SK-N-SH (cell line): ENCODE data around the gene BMP8A. TPM values are rescaled to one million over a fixed set of nuclear protein-coding genes. Genes with fewer than 3 reads are reported as not detected.
A peak's percentile ranks its signal among the peaks of the same experiment; 100 is the strongest.

ENCODE experiments used
- CTCF ChIA-PET: fragments of 300-600, 350-600 bp; formaldehyde crosslinking; extraction: SDS; loops from one replicate; lab custom pipeline; 2021; lab: Yijun Ruan, JAX
- POLR2A ChIA-PET: fragments of 350-600 bp; sonication (Branson Sonifier 250); formaldehyde crosslinking; extraction: SDS; loops from one replicate; lab custom pipeline; 2020; ENCODE audit warnings: antibody characterized with exemption, inconsistent platforms; lab: Yijun Ruan, JAX
- DNase-seq: peaks from one replicate; pipeline ENCODE4 v3.0.0; 2012
- H2AFZ ChIP-seq: fragments of 200-600 bp; sonication (generic); 2 replicates; pipeline ENCODE4 v1.8.1; 2016; ENCODE audit warnings: antibody characterized with exemption, mild to moderate bottlenecking, low read depth
- H3F3A ChIP-seq: fragments of 200-600 bp; sonication (generic); replicated peaks from 2 replicates; pipeline ENCODE3; 2016; ENCODE audit warnings: antibody characterized with exemption, mild to moderate bottlenecking; ENCODE audit not compliant: insufficient read depth
- H3K27ac ChIP-seq, 2 experiments: fragments of 200-500 bp in 1 of 2; fragments of 200-600 bp in 1 of 2; sonication (Bioruptor generic) in 1 of 2; sonication (generic), shearing (Covaris generic) in 1 of 2; 2 replicates each; pipeline versions ENCODE4 v1.5.1 to v1.6.1; 2014 to 2016; ENCODE audit warnings: low read depth in 2 of 2, inconsistent platforms in 1 of 2, low read length in 1 of 2, mild to moderate bottlenecking in 1 of 2, mixed read lengths in 1 of 2
- H3K27me3 ChIP-seq: fragments of 200-600 bp; sonication (generic), shearing (Covaris generic); 2 replicates; pipeline ENCODE4 v1.6.1; 2016; ENCODE audit warnings: mixed run types; ENCODE audit not compliant: insufficient read depth
- H3K36me3 ChIP-seq, 2 experiments: fragments of 200-500 bp in 1 of 2; fragments of 200-600 bp in 1 of 2; sonication (Bioruptor generic) in 1 of 2; sonication (generic) in 1 of 2; replicated peaks in 1 of 2; 2 replicates each; pipeline versions ENCODE3 to v1.5.1; 2014 to 2016; ENCODE audit warnings: low read length in 1 of 2, mild to moderate bottlenecking in 1 of 2; ENCODE audit not compliant: insufficient read depth in 2 of 2, control insufficient read depth in 1 of 2
- H3K4me1 ChIP-seq, 2 experiments: fragments of 200-500 bp in 1 of 2; fragments of 200-600 bp in 1 of 2; sonication (Bioruptor generic) in 1 of 2; sonication (generic), shearing (Covaris generic) in 1 of 2; 2 replicates each; pipeline versions ENCODE4 v1.5.1 to v1.6.1; 2014 to 2016; ENCODE audit warnings: low read depth in 1 of 2, low read length in 1 of 2, mixed run types in 1 of 2; ENCODE audit not compliant: insufficient read depth in 2 of 2, control insufficient read depth in 1 of 2
- H3K4me2 ChIP-seq: fragments of 200-600 bp; sonication (generic), shearing (Covaris generic); 2 replicates; pipeline ENCODE4 v1.6.1; 2017; ENCODE audit warnings: mixed run types
- H3K4me3 ChIP-seq, 2 experiments: fragments of 200-500 bp in 1 of 2; fragments of 200-600 bp in 1 of 2; sonication (Bioruptor generic) in 1 of 2; sonication (generic), shearing (Covaris generic) in 1 of 2; 2 replicates each; pipeline versions ENCODE4 v1.5.1 to v1.8.1; 2014 to 2016; ENCODE audit warnings: low read depth in 2 of 2, inconsistent platforms in 1 of 2, low read length in 1 of 2, mild to moderate bottlenecking in 1 of 2, mixed read lengths in 1 of 2, moderate library complexity in 1 of 2
- H3K79me2 ChIP-seq: fragments of 200-600 bp; sonication (generic); 2 replicates; pipeline ENCODE4 v1.8.1; 2017; ENCODE audit warnings: mild to moderate bottlenecking; ENCODE audit not compliant: insufficient read depth
- H3K9ac ChIP-seq: fragments of 200-600 bp; sonication (generic); 2 replicates; pipeline ENCODE4 v1.6.1; 2017; ENCODE audit warnings: mixed run types
- H3K9me2 ChIP-seq: fragments of 200-600 bp; sonication (generic); 2 replicates; pipeline ENCODE4 v1.6.1; 2017; ENCODE audit warnings: mixed run types
- H3K9me3 ChIP-seq: fragments of 200-600 bp; sonication (generic); 2 replicates; pipeline ENCODE4 v1.6.1; 2017; ENCODE audit warnings: mixed run types, mild to moderate bottlenecking, moderate library complexity
- H4K20me1 ChIP-seq: fragments of 200-600 bp; sonication (generic); 2 replicates; pipeline ENCODE4 v1.6.1; 2017; ENCODE audit warnings: mild to moderate bottlenecking, mixed run types; ENCODE audit not compliant: insufficient read depth
- CHD2 ChIP-seq: fragments of 150-350 bp; IDR thresholded peaks from 2 replicates; pipeline ENCODE4 v1.6.1; 2018; ENCODE audit warnings: low read length; ENCODE audit not compliant: partially characterized antibody
- CTCF ChIP-seq: fragments of 200-600 bp; sonication (generic); IDR thresholded peaks from 2 replicates; pipeline ENCODE4 v1.6.1; 2017; ENCODE audit warnings: antibody characterized with exemption, mild to moderate bottlenecking, moderate library complexity
- EP300 ChIP-seq, 2 experiments: IDR thresholded peaks; 2 replicates each; pipeline versions ENCODE4 v1.4.0 to v1.6.1; 2012; ENCODE audit warnings: borderline replicate concordance in 1 of 2, low read depth in 1 of 2, low read length in 1 of 2
- EZH2phosphoT487 ChIP-seq: fragments of 200-600 bp; sonication (generic); IDR thresholded peaks from 2 replicates; pipeline ENCODE4 v1.6.1; 2017; ENCODE audit warnings: low read depth, mixed run types, mild to moderate bottlenecking, antibody characterized with exemption, moderate library complexity, borderline replicate concordance
- FOSL2 ChIP-seq: IDR thresholded peaks from 2 replicates; pipeline ENCODE4 v1.4.0; 2012; ENCODE audit warnings: low read depth, mild to moderate bottlenecking, moderate library complexity, borderline replicate concordance
- FOXM1 ChIP-seq: IDR thresholded peaks from 2 replicates; pipeline ENCODE4 v1.4.0; 2012; ENCODE audit warnings: low read depth, mild to moderate bottlenecking
- GABPA ChIP-seq: IDR thresholded peaks from 2 replicates; pipeline ENCODE4 v1.4.0; 2012; ENCODE audit warnings: low read depth, mild to moderate bottlenecking
- GATA2 ChIP-seq: sonication (generic); formaldehyde crosslinking; IDR thresholded peaks from 2 replicates; pipeline ENCODE4 v1.5.0; 2020; ENCODE audit warnings: mild to moderate bottlenecking, missing genetic modification reagents
- JUND ChIP-seq: IDR thresholded peaks from 2 replicates; pipeline ENCODE4 v1.4.0; 2012
- MAX ChIP-seq: IDR thresholded peaks from 2 replicates; pipeline ENCODE4 v1.4.0; 2012; ENCODE audit warnings: low read depth
- MEF2A ChIP-seq: IDR thresholded peaks from 2 replicates; pipeline ENCODE4 v1.4.0; 2012; ENCODE audit warnings: low read depth, borderline replicate concordance
- MXI1 ChIP-seq: IDR thresholded peaks from 2 replicates; pipeline ENCODE4 v1.6.1; 2012; ENCODE audit warnings: mild to moderate bottlenecking, low read depth, low read length, improper control_type of control experiment
- NFIC ChIP-seq: IDR thresholded peaks from 2 replicates; pipeline ENCODE4 v1.4.0; 2012; ENCODE audit warnings: borderline replicate concordance
- NRF1 ChIP-seq: IDR thresholded peaks from 2 replicates; pipeline ENCODE4 v1.6.1; 2012; ENCODE audit warnings: low read depth, mild to moderate bottlenecking, low read length
- PBX3 ChIP-seq: IDR thresholded peaks from 2 replicates; pipeline ENCODE4; 2012
- POLR2AphosphoS5 ChIP-seq: IDR thresholded peaks from 2 replicates; pipeline ENCODE4 v1.6.1; 2012; ENCODE audit warnings: low read depth, low read length
- RAD21 ChIP-seq: IDR thresholded peaks from 2 replicates; pipeline ENCODE4 v1.6.1; 2012; ENCODE audit warnings: mild to moderate bottlenecking, low read length
- REST ChIP-seq: IDR thresholded peaks from 2 replicates; pipeline ENCODE4 v1.6.1; 2012; ENCODE audit warnings: mild to moderate bottlenecking, low read depth, low read length, moderate library complexity
- RFX5 ChIP-seq: IDR thresholded peaks from 2 replicates; pipeline ENCODE4 v1.6.1; 2012; ENCODE audit warnings: mild to moderate bottlenecking, improper control_type of control experiment, low read length
- RXRA ChIP-seq: IDR thresholded peaks from 2 replicates; pipeline ENCODE4 v1.4.0; 2012; ENCODE audit warnings: low read depth, mild to moderate bottlenecking, borderline replicate concordance
- SIN3A ChIP-seq: IDR thresholded peaks from 2 replicates; pipeline ENCODE4 v1.6.1; 2012; ENCODE audit warnings: low read depth, mild to moderate bottlenecking, low read length, moderate library complexity, borderline replicate concordance
- SMC3 ChIP-seq: IDR thresholded peaks from 2 replicates; pipeline ENCODE4 v1.6.1; 2012; ENCODE audit warnings: low read depth, low read length, improper control_type of control experiment
- TEAD4 ChIP-seq: IDR thresholded peaks from 2 replicates; pipeline ENCODE4 v1.4.0; 2012; ENCODE audit warnings: mild to moderate bottlenecking, borderline replicate concordance; ENCODE audit not compliant: insufficient read depth
- USF1 ChIP-seq: IDR thresholded peaks from 2 replicates; pipeline ENCODE4 v1.4.0; 2012; ENCODE audit warnings: low read depth, borderline replicate concordance
- YY1 ChIP-seq: IDR thresholded peaks from 2 replicates; pipeline ENCODE4 v1.4.0; 2012; ENCODE audit warnings: low read depth, mild to moderate bottlenecking
- ZBTB33 ChIP-seq: IDR thresholded peaks from 2 replicates; pipeline ENCODE4 v1.4.0; 2012; ENCODE audit warnings: low read depth, borderline replicate concordance
- WGBS: methylation state at CpG from one replicate; pipeline ENCODE4 v1.1.6; 2017; ENCODE audit warnings: low lambda C conversion rate; 5-methylcytosine and 5-hydroxymethylcytosine counted together
- polyA plus RNA-seq, 3 experiments: library from polyadenylated mRNA; depleted of rRNA; stranded (reverse); fragments of >200 nt; gene quantifications; 2 replicates each; pipeline ENCODE4 v1.2.3, GENCODE V29; 2012

Gene BMP8A
- polyA plus RNA-seq, 1 of the 3 experiments (the other 2 are of a cell fraction): 0.16 TPM

- ChIA-PET POLR2A (no interaction called here), CTCF (no interaction called here)
- H3K9ac ChIP-seq: no peak overlapping the region
- H3K27ac ChIP-seq: no peak overlapping the region
- H3K4me2 ChIP-seq: no peak overlapping the region
- H3K9me2 ChIP-seq: no peaks in the 10 kb centered on the region
- no peak overlapping the region for H2AFZ ChIP-seq
- WGBS: 75% methylated on average over 5 of the region's 5 CpGs
- H3K9me3 ChIP-seq: no peaks in the 10 kb centered on the region
- H3K4me1 ChIP-seq: no peaks in the 10 kb centered on the region
- H4K20me1 ChIP-seq: no peaks in the 10 kb centered on the region
- no peaks in the 10 kb centered on the region for H3K79me2 ChIP-seq
- no peaks in the 10 kb centered on the region; the same call in 1 of the 2 replicates for H3K27me3 ChIP-seq
- H3K36me3 ChIP-seq: no peaks in the 10 kb centered on the region
- H3F3A ChIP-seq: no peaks in the 10 kb centered on the region
- H3K4me3 ChIP-seq: no peak overlapping the region
- DNase-seq: no peak
- TF ChIP-seq GABPA (no peak), CHD2 (no peak), CTCF (no peak), REST (no peak), FOXM1 (no peak), ZBTB33 (no peak), PBX3 (no peak), RFX5 (no peak), EP300 (IDR thresholded peaks at IDR 0.05; ENCODE audit: borderline replicate concordance in 1 of 2, low read depth in 1 of 2, low read length in 1 of 2) (no peak), MEF2A (no peak), YY1 (no peak), GATA2 (CRISPR knock-in tag) (no peak), FOSL2 (peak; percentile 47; the same call in 1 of the 2 replicates), MAX (no peak), TEAD4 (no peak), SIN3A (no peak), EZH2phosphoT487 (no peak), RAD21 (no peak), SMC3 (no peak), NFIC (peak; percentile 39), POLR2AphosphoS5 (no peak), NRF1 (no peak), MXI1 (no peak), RXRA (no peak), USF1 (no peak), JUND (0 out of 2 replicates have a peak, but pooled peaks have one; percentile 23)
These were observed 10.2 kb downstream of the BMP8A start for GRCh38 chr1:39501666-39502065.
